Cardiac muscle cell (in vitro differentiated cells and primary cell): ENCODE measurements around the gene NXPH4. TPM values are rescaled to one million over a fixed set of nuclear protein-coding genes. Genes with fewer than 3 reads are reported as not detected.
A peak's percentile ranks its signal among the peaks of the same experiment; 100 is the strongest.

Experiments used
- DNase-seq, 2 donors: peaks; one replicate each; pipeline versions ENCODE4 v3.0.0 to v3.0.0-alpha.2; 2010 to 2017; ENCODE audit warnings: low read depth in 1 of 2, low spot score in 1 of 2
- H3K27ac ChIP-seq: fragments of 200-600 bp; sonication (generic); 2 replicates; pipeline ENCODE4 v1.5.1; 2016
- H3K27me3 ChIP-seq: fragments of 200-600 bp; sonication (generic); 2 replicates; pipeline ENCODE4 v1.6.0; 2016; ENCODE audit warnings: control low read depth
- H3K36me3 ChIP-seq: fragments of 200-600 bp; sonication (generic); 2 replicates; pipeline ENCODE4 v1.5.1; 2016; ENCODE audit warnings: control low read depth
- H3K4me1 ChIP-seq: fragments of 200-600 bp; sonication (generic); 2 replicates; pipeline ENCODE4 v1.8.1; 2017; ENCODE audit warnings: low read depth, mild to moderate bottlenecking, mixed run types
- H3K4me3 ChIP-seq: fragments of 200-600 bp; sonication (generic); 2 replicates; pipeline ENCODE4 v1.5.1; 2016; ENCODE audit warnings: mild to moderate bottlenecking
- H3K9me3 ChIP-seq: fragments of 200-600 bp; sonication (generic); 2 replicates; pipeline ENCODE4 v1.5.1; 2017; ENCODE audit warnings: low read depth, mild to moderate bottlenecking, control low read depth
- CTCF ChIP-seq: IDR thresholded peaks from 2 replicates; pipeline ENCODE4 v1.5.1; 2012; ENCODE audit warnings: low read depth, mild to moderate bottlenecking, low read length
- polyA plus RNA-seq: library from polyadenylated mRNA; unstranded; fragments of >200 nt; fragmentation: Nextera tagmentation; extraction: Ambion mirVana; gene quantifications from 2 replicates; pipeline ENCODE4 v1.2.1, GENCODE V29; 2016
- total RNA-seq: library from RNA; depleted of rRNA; stranded (reverse); fragments of >200 nt; gene quantifications from 2 replicates; pipeline ENCODE4 v1.2.3, GENCODE V29; 2016

NXPH4 gene
- total and polyA plus RNA-seq, 2 experiments from 2014 or later, result 0.61 to 0.80 TPM

GRCh38 chr12:57211791-57212700, 4.5 kb upstream of the NXPH4 start:
- Histone ChIP-seq H3K4me3 (no peak overlapping the region), H3K27ac (no peak overlapping the region), H3K9me3 (no peaks in the 10 kb centered on the region), H3K27me3 (peaks cover 35% of the 10 kb centered on the region), H3K36me3 (peaks cover 12% of the 10 kb centered on the region), H3K4me1 (no peaks in the 10 kb centered on the region)
- TF ChIP-seq CTCF, result peak; percentile 11
- DNase-seq, result no peak

- peaks cover 12% of the 10 kb centered on the region for H3K36me3 ChIP-seq
- H3K9me3 ChIP-seq, result no peaks in the 10 kb centered on the region
- H3K27ac ChIP-seq, result no peak overlapping the region
- DNase-seq, result no peak
- H3K27me3 ChIP-seq, result peaks cover 41% of the 10 kb centered on the region
- no peak overlapping the region for H3K4me3 ChIP-seq
- TF ChIP-seq CTCF, result no peak
- H3K4me1 ChIP-seq, result no peaks in the 10 kb centered on the region
These were observed 3.9 kb upstream of the NXPH4 start for GRCh38 chr12:57212701-57213057.

GRCh38 chr12:57213058-57213715, 3.4 kb upstream of the NXPH4 start:
- H3K4me3 ChIP-seq, result no peak overlapping the region
- peak; percentile 82 to 89 for DNase-seq
- peaks cover 46% of the 10 kb centered on the region for H3K27me3 ChIP-seq
- H3K9me3 ChIP-seq, result no peaks in the 10 kb centered on the region
- H3K27ac ChIP-seq, result no peak overlapping the region
- peak; percentile 96 for TF ChIP-seq CTCF
- no peaks in the 10 kb centered on the region for H3K4me1 ChIP-seq
- peaks cover 12% of the 10 kb centered on the region for H3K36me3 ChIP-seq

DNA sequence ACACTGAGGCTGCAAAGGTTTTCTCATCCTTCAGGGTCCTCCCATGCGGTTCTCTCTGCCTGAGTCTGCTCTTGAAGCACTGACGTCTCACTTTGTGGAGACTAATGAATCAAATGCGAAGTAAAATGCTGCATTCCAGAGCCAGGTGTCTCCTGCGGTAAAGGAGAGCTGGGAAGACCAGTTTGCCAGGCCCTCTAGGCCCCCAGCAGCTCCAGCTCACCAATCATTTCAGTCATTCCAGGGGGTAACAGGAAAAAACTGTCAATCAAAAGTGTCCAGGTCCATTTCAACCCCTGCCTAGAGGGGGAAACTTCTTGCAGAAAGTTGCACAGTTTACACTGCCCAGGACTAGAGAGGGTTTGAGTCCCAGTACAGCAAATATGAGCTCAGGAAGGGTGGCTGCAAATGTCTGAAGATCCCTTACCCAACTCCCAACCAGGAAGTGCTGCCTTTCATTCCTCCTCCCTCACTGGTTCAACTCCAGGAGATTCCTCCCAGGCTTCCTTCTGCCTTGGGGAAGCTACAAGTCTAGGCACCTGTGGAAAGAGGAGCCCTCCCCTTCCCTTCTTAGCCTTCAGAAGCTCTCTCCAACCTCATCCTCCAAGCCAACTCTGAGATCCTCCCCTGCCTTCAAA, 2.7 kb upstream of the NXPH4 start:
- H3K36me3 ChIP-seq, result peaks cover 12% of the 10 kb centered on the region
- no peak overlapping the region for H3K27ac ChIP-seq
- H3K9me3 ChIP-seq, result no peaks in the 10 kb centered on the region
- TF ChIP-seq CTCF, result no peak
- no peaks in the 10 kb centered on the region for H3K4me1 ChIP-seq
- H3K4me3 ChIP-seq, result no peak overlapping the region
- no peak for DNase-seq
- H3K27me3 ChIP-seq, result peaks cover 53% of the 10 kb centered on the region

GRCh38 chr12:57214398-57214781, 2.2 kb upstream of the NXPH4 start:
- H3K27ac ChIP-seq, result no peak overlapping the region
- peak; percentile 60 to 76 for DNase-seq
- H3K27me3 ChIP-seq, result peaks cover 58% of the 10 kb centered on the region
- peaks cover 9% of the 10 kb centered on the region for H3K36me3 ChIP-seq
- H3K4me3 ChIP-seq, result no peak overlapping the region
- H3K9me3 ChIP-seq, result no peaks in the 10 kb centered on the region
- no peaks in the 10 kb centered on the region for H3K4me1 ChIP-seq
- peak; percentile 65 for TF ChIP-seq CTCF
